Stimulated activated CD4-positive, alpha-beta T cell treated with anti-CD3 and anti-CD28 coated beads, Interleukin-4, amount 100 ng/mL, for 4 hours (primary cell): ENCODE data around the gene MAP1LC3C.
"Not testable (repeated sequence)": the region's sequence is repeated elsewhere in the genome, so short reads cannot be mapped to it uniquely, and the experiment has no call there.

Experiments
- DNase-seq, 2 experiments: peaks; one replicate each; pipeline ENCODE4 v3.0.0-alpha.2; 2020

MAP1LC3C gene

GRCh38 chr1:241990040-241990439 is 8.9 kb downstream of the MAP1LC3C start:
- DNase-seq, result no peak

- not testable (repeated sequence) for DNase-seq
Observed at GRCh38 chr1:241988389-241988930, 10.4 kb downstream of the MAP1LC3C start.

- no peak for DNase-seq
Observed at GRCh38 chr1:241985787-241986186, 13.1 kb downstream of the MAP1LC3C start.

GRCh38 chr1:241979926-241980325 is 19.0 kb downstream of the MAP1LC3C start:
- no peak for DNase-seq

- no peak for DNase-seq
Observed at GRCh38 chr1:241979071-241979470, 19.8 kb downstream of the MAP1LC3C start.

- no peak for DNase-seq
Observed at GRCh38 chr1:241976229-241976628, 22.7 kb downstream of the MAP1LC3C start.

GRCh38 chr1:241972703-241973369 is 26.1 kb downstream of the MAP1LC3C start:
- no peak for DNase-seq

GRCh38 chr1:241968611-241969010 is 30.3 kb downstream of the MAP1LC3C start:
- no peak for DNase-seq

GRCh38 chr1:241964550-241965282 is 34.2 kb downstream of the MAP1LC3C start:
- no peak for DNase-seq

- no peak for DNase-seq
Observed at GRCh38 chr1:241963722-241964121, 35.2 kb downstream of the MAP1LC3C start.

- DNase-seq, result no peak
Observed at GRCh38 chr1:241962153-241962552, 36.7 kb downstream of the MAP1LC3C start.

GRCh38 chr1:241957692-241958494 is 41.0 kb downstream of the MAP1LC3C start, which contains the start of gene BECN2:
Gene BECN2, plus strand, starts transcription at chr1:241957767. Its CDS starts 0 bp downstream, at chr1:241957767.
- no peak for DNase-seq

GRCh38 chr1:241950390-241950789 is 48.5 kb downstream of the MAP1LC3C start:
- no peak for DNase-seq

GRCh38 chr1:241947354-241947753 is 51.5 kb downstream of the MAP1LC3C start:
- no peak for DNase-seq
